ENCODE measurements around the gene EQTN. TPM values are rescaled to one million over a fixed set of nuclear protein-coding genes. Genes with fewer than 3 reads are reported as not detected.

The EQTN gene
- total RNA-seq, 1 experiment from 2014 or later, result 0.81 TPM

DNA sequence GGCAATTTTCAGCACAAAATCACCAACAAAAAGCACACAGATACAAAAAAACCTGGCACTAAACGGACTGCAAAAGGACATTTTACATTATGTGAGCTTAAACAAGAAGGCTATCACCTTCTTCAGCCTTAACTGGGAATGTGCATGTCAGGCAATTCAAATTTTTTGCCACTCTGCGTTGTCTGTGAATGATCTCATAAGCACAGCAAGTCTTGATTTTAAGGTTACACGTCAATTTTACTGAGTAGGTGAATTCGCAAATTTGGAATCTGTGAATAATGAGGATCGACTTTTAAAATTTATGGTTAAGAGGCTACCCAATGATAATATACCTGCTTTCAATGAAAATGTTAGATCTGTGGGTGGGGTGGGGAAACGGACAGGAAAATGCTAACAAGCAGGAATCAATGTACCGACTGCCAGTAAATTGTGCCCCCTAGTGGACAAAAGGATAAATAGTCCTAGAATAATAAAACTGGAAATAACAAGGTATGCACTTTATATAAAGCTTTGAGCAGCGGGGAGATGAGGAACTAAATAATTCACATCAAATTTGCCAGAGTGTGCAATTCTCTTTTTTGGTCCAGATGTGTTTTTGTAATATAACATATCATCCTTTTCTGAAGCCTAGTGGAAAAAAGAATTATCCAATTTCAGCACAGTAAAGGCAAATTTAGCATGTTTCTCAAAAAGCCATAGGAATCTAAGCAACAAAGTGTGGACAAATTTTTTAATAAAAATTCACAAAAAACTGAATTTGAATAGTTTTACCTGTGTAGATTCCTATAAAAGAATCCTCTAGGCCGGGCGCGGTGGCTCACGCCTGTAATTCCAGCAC is 20.5 kb downstream of the EQTN start:
- H3K36me3 Mint-ChIP-seq, result no peaks in the 10 kb centered on the region
- no peak overlapping the region for H3K27ac Mint-ChIP-seq
- no peaks in the 10 kb centered on the region for H3K27me3 Mint-ChIP-seq (ENCODE audit: low read depth)
- ATAC-seq (peak; percentile 56), DNase-seq (ENCODE audit: low spot score) (no peak)
- no peak overlapping the region for H3K4me3 Mint-ChIP-seq
- TF ChIP-seq, protein P1, sequence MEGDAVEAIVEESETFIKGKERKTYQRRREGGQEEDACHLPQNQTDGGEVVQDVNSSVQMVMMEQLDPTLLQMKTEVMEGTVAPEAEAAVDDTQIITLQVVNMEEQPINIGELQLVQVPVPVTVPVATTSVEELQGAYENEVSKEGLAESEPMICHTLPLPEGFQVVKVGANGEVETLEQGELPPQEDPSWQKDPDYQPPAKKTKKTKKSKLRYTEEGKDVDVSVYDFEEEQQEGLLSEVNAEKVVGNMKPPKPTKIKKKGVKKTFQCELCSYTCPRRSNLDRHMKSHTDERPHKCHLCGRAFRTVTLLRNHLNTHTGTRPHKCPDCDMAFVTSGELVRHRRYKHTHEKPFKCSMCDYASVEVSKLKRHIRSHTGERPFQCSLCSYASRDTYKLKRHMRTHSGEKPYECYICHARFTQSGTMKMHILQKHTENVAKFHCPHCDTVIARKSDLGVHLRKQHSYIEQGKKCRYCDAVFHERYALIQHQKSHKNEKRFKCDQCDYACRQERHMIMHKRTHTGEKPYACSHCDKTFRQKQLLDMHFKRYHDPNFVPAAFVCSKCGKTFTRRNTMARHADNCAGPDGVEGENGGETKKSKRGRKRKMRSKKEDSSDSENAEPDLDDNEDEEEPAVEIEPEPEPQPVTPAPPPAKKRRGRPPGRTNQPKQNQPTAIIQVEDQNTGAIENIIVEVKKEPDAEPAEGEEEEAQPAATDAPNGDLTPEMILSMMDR (IDR thresholded peaks at IDR 0.05), result peak; percentile 70
- TF ChIP-seq, protein P2, sequence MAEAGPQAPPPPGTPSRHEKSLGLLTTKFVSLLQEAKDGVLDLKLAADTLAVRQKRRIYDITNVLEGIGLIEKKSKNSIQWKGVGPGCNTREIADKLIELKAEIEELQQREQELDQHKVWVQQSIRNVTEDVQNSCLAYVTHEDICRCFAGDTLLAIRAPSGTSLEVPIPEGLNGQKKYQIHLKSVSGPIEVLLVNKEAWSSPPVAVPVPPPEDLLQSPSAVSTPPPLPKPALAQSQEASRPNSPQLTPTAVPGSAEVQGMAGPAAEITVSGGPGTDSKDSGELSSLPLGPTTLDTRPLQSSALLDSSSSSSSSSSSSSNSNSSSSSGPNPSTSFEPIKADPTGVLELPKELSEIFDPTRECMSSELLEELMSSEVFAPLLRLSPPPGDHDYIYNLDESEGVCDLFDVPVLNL (CRISPR knock-in tag; IDR thresholded peaks at IDR 0.05; ENCODE audit: borderline replicate concordance, low read depth), result no peak
- CTCF ChIA-PET, result interaction anchor here (0.6 to 1.9 kb wide), 9 partner anchors 9 to 331 kb away, joined by 3 to 6 read pairs (median 4); no protein-coding TSS in a partner anchor
- no peaks in the 10 kb centered on the region for H3K9me3 Mint-ChIP-seq
- peaks cover 18% of the 10 kb centered on the region for H3K4me1 Mint-ChIP-seq
- POLR2A ChIA-PET, result no interaction called here

DNA sequence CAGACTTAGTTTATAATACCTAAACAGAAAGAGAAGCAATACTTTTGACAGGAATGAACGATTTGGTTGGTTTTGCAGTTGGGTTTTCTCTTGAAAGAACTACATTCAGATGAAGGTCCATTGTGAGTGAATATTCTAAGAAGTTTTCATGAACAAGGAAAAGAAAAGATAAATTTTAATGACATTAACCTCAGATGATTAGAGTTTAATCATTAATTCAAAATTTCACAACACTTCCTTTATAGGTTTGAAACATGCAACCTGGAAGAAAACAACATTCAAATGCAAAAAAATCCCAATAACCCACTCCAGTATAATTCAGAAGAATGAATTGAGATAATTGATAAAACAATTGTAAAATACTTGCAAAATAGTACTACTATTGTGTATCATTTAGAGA is 23.8 kb downstream of the EQTN start:
- H3K27me3 Mint-ChIP-seq (ENCODE audit: low read depth), result no peaks in the 10 kb centered on the region
- H3K36me3 Mint-ChIP-seq, result no peaks in the 10 kb centered on the region
- DNase-seq (ENCODE audit: low spot score) (no peak), ATAC-seq (no peak)
- H3K9me3 Mint-ChIP-seq, result no peaks in the 10 kb centered on the region
- H3K4me3 Mint-ChIP-seq, result no peak overlapping the region
- H3K27ac Mint-ChIP-seq, result no peak overlapping the region
- TF ChIP-seq TP53 (CRISPR knock-in tag; IDR thresholded peaks at IDR 0.05), result no peak
- TF ChIP-seq ELF4 (CRISPR knock-in tag; IDR thresholded peaks at IDR 0.05; ENCODE audit: low read depth), result no peak
- TF ChIP-seq ZNF138 (CRISPR knock-in tag; conservative IDR thresholded peaks at IDR 0.05), result no peak
- no peak for TF ChIP-seq ZBTB21 (CRISPR knock-in tag; IDR thresholded peaks at IDR 0.05; ENCODE audit: borderline replicate concordance)
- no peak for TF ChIP-seq ZNF263 (CRISPR knock-in tag; IDR thresholded peaks at IDR 0.05; ENCODE audit: low read depth)
- no peak for TF ChIP-seq FOXJ3 (CRISPR knock-in tag; IDR thresholded peaks at IDR 0.05; ENCODE audit: borderline replicate concordance)
- TF ChIP-seq, protein P3, sequence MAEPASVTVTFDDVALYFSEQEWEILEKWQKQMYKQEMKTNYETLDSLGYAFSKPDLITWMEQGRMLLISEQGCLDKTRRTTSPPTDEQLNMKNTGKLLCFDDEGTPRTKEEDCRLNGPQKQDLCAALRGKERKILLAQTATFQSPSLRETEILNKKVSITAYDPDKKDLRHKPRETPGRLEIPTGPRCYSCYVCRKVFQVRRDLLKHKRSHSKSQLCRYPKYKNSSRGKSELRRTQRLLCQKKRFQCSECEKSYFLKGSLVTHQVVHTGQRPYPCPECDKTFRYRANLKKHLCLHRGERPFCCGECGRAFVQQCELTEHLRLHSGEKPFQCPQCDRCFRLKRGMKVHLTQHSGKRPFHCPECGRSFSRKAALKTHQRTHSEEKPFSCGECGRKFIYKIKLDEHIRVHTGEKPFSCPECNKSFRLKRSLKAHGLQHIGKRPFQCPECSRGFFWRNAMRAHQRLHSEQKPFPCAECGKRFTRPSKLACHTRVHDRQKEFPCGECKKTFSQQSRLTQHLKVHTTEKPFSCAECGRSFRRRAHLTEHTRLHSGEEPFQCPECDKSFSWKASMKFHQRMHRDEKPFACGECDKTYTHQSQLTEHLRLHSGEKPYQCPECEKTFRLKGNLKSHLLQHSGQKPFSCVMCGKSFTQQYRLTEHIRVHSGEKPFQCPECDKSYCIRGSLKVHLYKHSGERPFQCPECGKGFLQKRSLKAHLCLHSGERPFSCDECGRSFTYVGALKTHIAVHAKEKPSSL (CRISPR knock-in tag; conservative IDR thresholded peaks at IDR 0.05), result no peak
- TF ChIP-seq, protein P4, sequence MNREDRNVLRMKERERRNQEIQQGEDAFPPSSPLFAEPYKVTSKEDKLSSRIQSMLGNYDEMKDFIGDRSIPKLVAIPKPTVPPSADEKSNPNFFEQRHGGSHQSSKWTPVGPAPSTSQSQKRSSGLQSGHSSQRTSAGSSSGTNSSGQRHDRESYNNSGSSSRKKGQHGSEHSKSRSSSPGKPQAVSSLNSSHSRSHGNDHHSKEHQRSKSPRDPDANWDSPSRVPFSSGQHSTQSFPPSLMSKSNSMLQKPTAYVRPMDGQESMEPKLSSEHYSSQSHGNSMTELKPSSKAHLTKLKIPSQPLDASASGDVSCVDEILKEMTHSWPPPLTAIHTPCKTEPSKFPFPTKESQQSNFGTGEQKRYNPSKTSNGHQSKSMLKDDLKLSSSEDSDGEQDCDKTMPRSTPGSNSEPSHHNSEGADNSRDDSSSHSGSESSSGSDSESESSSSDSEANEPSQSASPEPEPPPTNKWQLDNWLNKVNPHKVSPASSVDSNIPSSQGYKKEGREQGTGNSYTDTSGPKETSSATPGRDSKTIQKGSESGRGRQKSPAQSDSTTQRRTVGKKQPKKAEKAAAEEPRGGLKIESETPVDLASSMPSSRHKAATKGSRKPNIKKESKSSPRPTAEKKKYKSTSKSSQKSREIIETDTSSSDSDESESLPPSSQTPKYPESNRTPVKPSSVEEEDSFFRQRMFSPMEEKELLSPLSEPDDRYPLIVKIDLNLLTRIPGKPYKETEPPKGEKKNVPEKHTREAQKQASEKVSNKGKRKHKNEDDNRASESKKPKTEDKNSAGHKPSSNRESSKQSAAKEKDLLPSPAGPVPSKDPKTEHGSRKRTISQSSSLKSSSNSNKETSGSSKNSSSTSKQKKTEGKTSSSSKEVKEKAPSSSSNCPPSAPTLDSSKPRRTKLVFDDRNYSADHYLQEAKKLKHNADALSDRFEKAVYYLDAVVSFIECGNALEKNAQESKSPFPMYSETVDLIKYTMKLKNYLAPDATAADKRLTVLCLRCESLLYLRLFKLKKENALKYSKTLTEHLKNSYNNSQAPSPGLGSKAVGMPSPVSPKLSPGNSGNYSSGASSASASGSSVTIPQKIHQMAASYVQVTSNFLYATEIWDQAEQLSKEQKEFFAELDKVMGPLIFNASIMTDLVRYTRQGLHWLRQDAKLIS (CRISPR knock-in tag; IDR thresholded peaks at IDR 0.05; ENCODE audit: borderline replicate concordance), result no peak
- no peak for TF ChIP-seq CBFB (CRISPR knock-in tag; IDR thresholded peaks at IDR 0.05; ENCODE audit: low read depth)
- TF ChIP-seq, protein P5, sequence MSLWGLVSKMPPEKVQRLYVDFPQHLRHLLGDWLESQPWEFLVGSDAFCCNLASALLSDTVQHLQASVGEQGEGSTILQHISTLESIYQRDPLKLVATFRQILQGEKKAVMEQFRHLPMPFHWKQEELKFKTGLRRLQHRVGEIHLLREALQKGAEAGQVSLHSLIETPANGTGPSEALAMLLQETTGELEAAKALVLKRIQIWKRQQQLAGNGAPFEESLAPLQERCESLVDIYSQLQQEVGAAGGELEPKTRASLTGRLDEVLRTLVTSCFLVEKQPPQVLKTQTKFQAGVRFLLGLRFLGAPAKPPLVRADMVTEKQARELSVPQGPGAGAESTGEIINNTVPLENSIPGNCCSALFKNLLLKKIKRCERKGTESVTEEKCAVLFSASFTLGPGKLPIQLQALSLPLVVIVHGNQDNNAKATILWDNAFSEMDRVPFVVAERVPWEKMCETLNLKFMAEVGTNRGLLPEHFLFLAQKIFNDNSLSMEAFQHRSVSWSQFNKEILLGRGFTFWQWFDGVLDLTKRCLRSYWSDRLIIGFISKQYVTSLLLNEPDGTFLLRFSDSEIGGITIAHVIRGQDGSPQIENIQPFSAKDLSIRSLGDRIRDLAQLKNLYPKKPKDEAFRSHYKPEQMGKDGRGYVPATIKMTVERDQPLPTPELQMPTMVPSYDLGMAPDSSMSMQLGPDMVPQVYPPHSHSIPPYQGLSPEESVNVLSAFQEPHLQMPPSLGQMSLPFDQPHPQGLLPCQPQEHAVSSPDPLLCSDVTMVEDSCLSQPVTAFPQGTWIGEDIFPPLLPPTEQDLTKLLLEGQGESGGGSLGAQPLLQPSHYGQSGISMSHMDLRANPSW (CRISPR knock-in tag; conservative IDR thresholded peaks at IDR 0.05; ENCODE audit: low read depth), result no peak
- no peak for TF ChIP-seq FOXP1 (CRISPR knock-in tag; IDR thresholded peaks at IDR 0.05; ENCODE audit: borderline replicate concordance)
- no peak for TF ChIP-seq ZBTB43 (CRISPR knock-in tag; IDR thresholded peaks at IDR 0.05)
- no peak for TF ChIP-seq ATF1 (CRISPR knock-in tag; IDR thresholded peaks at IDR 0.05)
- TF ChIP-seq JUN (CRISPR knock-in tag; IDR thresholded peaks at IDR 0.05), result no peak
- TF ChIP-seq ZNF121 (CRISPR knock-in tag; IDR thresholded peaks at IDR 0.05), result no peak
- TF ChIP-seq SMAD4 (CRISPR knock-in tag; IDR thresholded peaks at IDR 0.05), result no peak
- ChIA-PET CTCF (interaction anchor here (1.0 kb wide), 1 partner anchor 34 kb away, joined by 3 read pairs; no protein-coding TSS in a partner anchor), POLR2A (no interaction called here)
- peaks cover 6% of the 10 kb centered on the region; the same call in 1 of the 2 replicates for H3K4me1 Mint-ChIP-seq
